HL-60/S4 (cell line): ENCODE measurements around the gene OR5AU1.

Experiments
- in situ Hi-C: fragments of 300-500 bp; cut with MboI; formaldehyde crosslinking; loops from 2 replicates; pipeline ENCODE4 v1.14.3; 2022; ENCODE audit warnings: low sequenced_read_pairs

The OR5AU1 gene

GRCh38 chr14:21108791-21109190, 47.1 kb downstream of the OR5AU1 start:
- in situ Hi-C loops, result no loop called here

DNA sequence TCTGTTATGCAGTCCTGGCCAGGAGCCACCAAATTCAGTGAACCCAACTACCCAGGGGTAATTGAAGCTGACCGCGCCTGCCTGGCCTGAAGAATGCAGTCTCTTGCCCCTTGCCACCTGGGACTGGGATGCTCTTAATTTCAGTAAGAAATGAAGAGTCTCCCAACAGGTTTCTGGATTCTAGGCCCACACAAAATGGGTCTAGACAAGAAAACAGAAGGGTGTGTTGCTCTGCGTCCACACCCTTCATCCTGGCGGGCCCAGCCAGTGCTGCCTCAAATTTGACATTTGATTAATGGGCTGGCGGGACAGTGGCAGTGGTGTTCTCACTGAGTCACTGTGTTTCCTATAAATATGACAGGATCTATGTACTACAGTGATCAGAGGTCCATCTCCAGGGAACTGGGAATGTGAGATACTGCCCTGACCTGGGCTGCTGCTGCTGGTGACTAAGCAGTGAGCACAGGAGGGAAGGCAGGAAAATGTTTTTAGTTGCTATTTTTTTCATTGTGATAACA, 48.5 kb downstream of the OR5AU1 start:
- in situ Hi-C loops, result no loop called here

- in situ Hi-C loops, result no loop called here
Observed at GRCh38 chr14:21106498-21107282, 49.2 kb downstream of the OR5AU1 start.

DNA sequence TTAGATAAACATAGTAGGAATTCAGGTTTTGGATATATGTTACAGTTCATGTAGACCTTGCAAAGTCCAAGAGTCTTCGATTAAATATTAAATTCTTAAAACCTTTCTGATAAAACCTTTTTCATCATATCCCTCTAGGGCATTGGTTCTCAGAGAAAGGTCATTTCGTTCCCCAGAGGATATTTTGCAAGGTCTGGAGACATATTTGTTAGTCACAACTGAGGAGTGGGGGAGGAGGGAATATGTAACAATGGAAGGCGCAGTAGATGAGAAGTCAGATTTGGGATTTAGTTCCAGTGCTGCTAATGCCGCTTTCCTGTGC, 49.7 kb downstream of the OR5AU1 start:
- in situ Hi-C loops, result no loop called here

DNA sequence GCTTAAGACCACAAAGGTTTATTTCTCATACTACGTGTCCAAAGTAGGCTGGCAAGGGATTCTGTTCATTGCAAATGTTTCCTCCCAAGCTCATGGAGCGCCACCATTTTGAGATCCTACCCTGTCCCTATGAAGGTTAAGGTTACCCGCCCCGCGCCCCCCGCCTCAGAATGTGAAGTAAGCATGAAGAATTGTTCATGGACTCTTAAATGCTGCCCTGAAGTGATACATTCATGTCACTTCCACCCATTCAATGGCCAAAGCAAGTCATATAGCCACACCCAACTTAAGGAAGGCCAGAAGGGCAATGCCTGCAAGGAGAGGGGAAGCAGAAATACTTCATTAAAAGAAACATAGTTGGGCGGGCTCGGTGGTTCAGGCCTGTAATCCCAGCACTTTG, 50.8 kb downstream of the OR5AU1 start:
- in situ Hi-C loops, result no loop called here
